ENCODE measurements around the gene GUCD1. TPM values are rescaled to one million over a fixed set of nuclear protein-coding genes. Genes with fewer than 3 reads are reported as not detected.

The GUCD1 gene
- total RNA-seq, 2 experiments from 2014 or later: 103 to 104 TPM

GRCh38 chr22:24504956-24505736 lies 49.8 kb downstream of the GUCD1 start:
- H3K9me3 Mint-ChIP-seq: no peaks in the 10 kb centered on the region
- POLR2A ChIA-PET: no interaction called here
- H3K36me3 Mint-ChIP-seq: no peaks in the 10 kb centered on the region
- H3K27me3 Mint-ChIP-seq: peaks cover 12% of the 10 kb centered on the region
- no peak for DNase-seq
- H3K4me3 Mint-ChIP-seq: no peak overlapping the region
- peaks cover 12% of the 10 kb centered on the region for H3K4me1 Mint-ChIP-seq
- H3K27ac Mint-ChIP-seq: no peak overlapping the region
- no peak for ATAC-seq (ENCODE audit: low read depth)

GRCh38 chr22:24504540-24504939 lies 50.4 kb downstream of the GUCD1 start:
- ATAC-seq (ENCODE audit: low read depth) (no peak), DNase-seq (no peak)
- peaks cover 12% of the 10 kb centered on the region for H3K4me1 Mint-ChIP-seq
- no peak overlapping the region for H3K27ac Mint-ChIP-seq
- H3K4me3 Mint-ChIP-seq: no peak overlapping the region
- POLR2A ChIA-PET: no interaction called here
- peaks cover 10% of the 10 kb centered on the region for H3K27me3 Mint-ChIP-seq
- no peaks in the 10 kb centered on the region for H3K36me3 Mint-ChIP-seq
- H3K9me3 Mint-ChIP-seq: no peaks in the 10 kb centered on the region

- ATAC-seq (ENCODE audit: low read depth) (no peak), DNase-seq (no peak)
- POLR2A ChIA-PET: no interaction called here
- H3K9me3 Mint-ChIP-seq: no peaks in the 10 kb centered on the region
- peaks cover 10% of the 10 kb centered on the region for H3K27me3 Mint-ChIP-seq
- H3K4me1 Mint-ChIP-seq: peaks cover 12% of the 10 kb centered on the region
- H3K27ac Mint-ChIP-seq: no peak overlapping the region
- H3K4me3 Mint-ChIP-seq: no peak overlapping the region
- H3K36me3 Mint-ChIP-seq: no peaks in the 10 kb centered on the region
These were observed 51.0 kb downstream of the GUCD1 start for GRCh38 chr22:24503843-24504338.

DNA sequence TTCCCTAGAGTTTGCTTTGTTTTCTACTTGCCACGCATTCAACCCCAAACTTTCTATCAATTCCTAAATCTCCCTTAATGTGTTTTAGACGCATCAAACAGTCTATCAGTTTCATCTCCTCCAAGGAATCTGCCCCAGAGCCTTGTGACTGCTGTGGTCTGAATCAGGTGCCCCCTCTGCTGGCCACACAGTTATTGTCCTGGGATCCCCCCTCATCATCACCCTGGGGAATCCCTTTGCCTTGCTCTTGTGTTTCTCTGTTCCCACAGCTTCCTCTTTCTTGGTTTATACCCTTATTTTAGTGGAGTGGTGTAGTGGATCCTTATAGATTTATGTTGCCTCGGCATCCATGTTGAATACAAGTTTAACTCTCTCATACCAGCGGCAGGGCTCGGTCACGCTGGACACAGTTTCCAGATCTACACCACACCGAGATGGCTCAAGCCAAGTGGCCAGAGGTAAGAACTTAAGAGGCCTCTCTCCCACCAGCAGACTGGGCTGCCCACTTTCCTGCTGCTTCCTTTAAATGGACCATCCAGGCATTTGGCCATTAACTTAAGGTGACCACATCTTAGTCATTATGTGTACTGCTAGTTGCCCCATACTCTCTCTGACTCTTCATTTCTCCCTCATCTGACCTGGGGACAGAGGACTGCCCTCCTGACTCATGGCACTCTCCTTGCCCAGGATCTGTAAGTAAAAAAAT lies 51.6 kb downstream of the GUCD1 start:
- H3K27ac Mint-ChIP-seq: no peak overlapping the region
- H3K4me3 Mint-ChIP-seq: no peak overlapping the region
- no peaks in the 10 kb centered on the region for H3K36me3 Mint-ChIP-seq
- peaks cover 6% of the 10 kb centered on the region for H3K27me3 Mint-ChIP-seq
- DNase-seq (peak; percentile 60), ATAC-seq (ENCODE audit: low read depth) (peak; percentile 74)
- POLR2A ChIA-PET: interaction anchor here (0.6 kb wide), 1 partner anchor 691 kb away, joined by 3 read pairs; no protein-coding TSS in a partner anchor
- H3K9me3 Mint-ChIP-seq: no peaks in the 10 kb centered on the region
- peaks cover 15% of the 10 kb centered on the region for H3K4me1 Mint-ChIP-seq

- ATAC-seq (ENCODE audit: low read depth) (no peak), DNase-seq (no peak)
- Mint-ChIP-seq H3K27me3 (peaks cover 7% of the 10 kb centered on the region), H3K4me3 (no peak overlapping the region), H3K36me3 (no peaks in the 10 kb centered on the region), H3K27ac (no peak overlapping the region), H3K9me3 (no peaks in the 10 kb centered on the region), H3K4me1 (peaks cover 22% of the 10 kb centered on the region)
- POLR2A ChIA-PET: interaction anchor here (0.6 kb wide), 1 partner anchor 691 kb away, joined by 3 read pairs; no protein-coding TSS in a partner anchor
These were observed 52.4 kb downstream of the GUCD1 start for GRCh38 chr22:24502541-24502940.

GRCh38 chr22:24502034-24502433 lies 52.9 kb downstream of the GUCD1 start:
- H3K27me3 Mint-ChIP-seq: peaks cover 12% of the 10 kb centered on the region
- DNase-seq (no peak), ATAC-seq (ENCODE audit: low read depth) (no peak)
- no peak overlapping the region for H3K4me3 Mint-ChIP-seq
- H3K27ac Mint-ChIP-seq: no peak overlapping the region
- H3K36me3 Mint-ChIP-seq: no peaks in the 10 kb centered on the region
- H3K9me3 Mint-ChIP-seq: no peaks in the 10 kb centered on the region
- POLR2A ChIA-PET: no interaction called here
- H3K4me1 Mint-ChIP-seq: peaks cover 22% of the 10 kb centered on the region

- Mint-ChIP-seq H3K27ac (no peak overlapping the region), H3K4me1 (peaks cover 22% of the 10 kb centered on the region), H3K4me3 (no peak overlapping the region), H3K36me3 (no peaks in the 10 kb centered on the region), H3K27me3 (peaks cover 15% of the 10 kb centered on the region), H3K9me3 (no peaks in the 10 kb centered on the region)
- POLR2A ChIA-PET: no interaction called here
- DNase-seq (no peak), ATAC-seq (ENCODE audit: low read depth) (no peak)
These were observed 53.5 kb downstream of the GUCD1 start for GRCh38 chr22:24501301-24502005.

DNA sequence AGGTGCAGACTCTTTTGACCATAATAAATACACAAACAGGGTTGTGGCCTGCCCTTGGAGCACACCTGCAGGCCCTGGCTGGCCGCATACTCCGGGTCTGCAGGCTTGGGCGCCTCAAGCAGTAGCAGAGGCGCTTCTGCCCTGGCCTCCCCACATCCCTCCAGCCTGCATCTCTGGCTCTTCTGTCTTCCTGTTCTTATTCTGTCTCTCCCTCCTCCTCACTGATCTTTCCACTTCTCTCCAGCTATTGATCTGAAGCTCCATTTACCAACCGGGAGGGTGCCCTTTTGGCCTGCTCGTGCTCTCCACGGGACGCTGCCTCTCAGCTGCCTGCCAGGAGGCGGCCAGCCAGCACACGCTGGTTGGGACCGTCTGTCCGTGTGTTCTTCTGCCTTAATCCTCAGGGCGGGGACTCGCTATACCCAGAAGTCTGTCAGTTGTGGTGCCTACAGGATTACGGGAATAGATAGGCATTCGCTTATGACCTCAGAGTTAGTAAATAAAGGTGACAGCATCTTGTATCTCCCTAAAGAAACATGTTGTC lies 54.6 kb downstream of the GUCD1 start:
- Mint-ChIP-seq H3K4me3 (no peak overlapping the region), H3K36me3 (no peaks in the 10 kb centered on the region), H3K4me1 (peaks cover 22% of the 10 kb centered on the region), H3K27me3 (peaks cover 22% of the 10 kb centered on the region), H3K27ac (no peak overlapping the region), H3K9me3 (no peaks in the 10 kb centered on the region)
- DNase-seq (no peak), ATAC-seq (ENCODE audit: low read depth) (no peak)
- POLR2A ChIA-PET: no interaction called here

GRCh38 chr22:24499706-24500276 lies 55.1 kb downstream of the GUCD1 start:
- H3K4me3 Mint-ChIP-seq: no peak overlapping the region
- no peak for ATAC-seq (ENCODE audit: low read depth)
- no peak for DNase-seq
- no peaks in the 10 kb centered on the region for H3K36me3 Mint-ChIP-seq
- POLR2A ChIA-PET: no interaction called here
- peaks cover 28% of the 10 kb centered on the region for H3K27me3 Mint-ChIP-seq
- peaks cover 22% of the 10 kb centered on the region for H3K4me1 Mint-ChIP-seq
- H3K27ac Mint-ChIP-seq: no peak overlapping the region
- no peaks in the 10 kb centered on the region for H3K9me3 Mint-ChIP-seq

GRCh38 chr22:24498824-24499223 lies 56.1 kb downstream of the GUCD1 start:
- H3K27me3 Mint-ChIP-seq: peaks cover 31% of the 10 kb centered on the region
- H3K9me3 Mint-ChIP-seq: no peaks in the 10 kb centered on the region
- no peak overlapping the region for H3K4me3 Mint-ChIP-seq
- no peak overlapping the region for H3K27ac Mint-ChIP-seq
- POLR2A ChIA-PET: no interaction called here
- ATAC-seq (ENCODE audit: low read depth) (no peak), DNase-seq (no peak)
- no peaks in the 10 kb centered on the region for H3K36me3 Mint-ChIP-seq
- H3K4me1 Mint-ChIP-seq: peaks cover 22% of the 10 kb centered on the region

DNA sequence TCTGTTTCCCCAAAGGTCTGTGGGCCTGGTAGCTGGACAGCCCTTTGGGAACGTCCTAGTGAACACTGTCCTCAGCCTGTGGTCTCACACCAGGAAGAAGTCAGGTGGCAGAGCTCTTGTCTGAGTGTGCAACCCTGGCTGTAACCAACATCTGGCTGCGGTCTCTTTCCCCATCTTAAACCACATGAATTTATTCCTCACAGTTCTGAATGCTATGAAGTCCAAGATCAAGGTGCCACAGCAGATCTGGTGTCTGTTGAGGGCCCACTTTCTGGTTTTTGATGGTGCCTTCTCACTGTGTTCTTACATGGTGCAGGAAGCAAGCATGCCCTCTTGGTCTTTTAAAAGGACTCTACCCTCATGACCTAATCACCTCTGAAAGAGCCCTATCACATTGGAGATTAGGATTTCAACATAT lies 57.1 kb downstream of the GUCD1 start:
- DNase-seq (no peak), ATAC-seq (ENCODE audit: low read depth) (peak; percentile 42)
- peaks cover 13% of the 10 kb centered on the region for H3K4me1 Mint-ChIP-seq
- no peak overlapping the region for H3K27ac Mint-ChIP-seq
- H3K36me3 Mint-ChIP-seq: no peaks in the 10 kb centered on the region
- no peaks in the 10 kb centered on the region for H3K9me3 Mint-ChIP-seq
- H3K27me3 Mint-ChIP-seq: peaks cover 41% of the 10 kb centered on the region
- POLR2A ChIA-PET: no interaction called here
- H3K4me3 Mint-ChIP-seq: no peak overlapping the region

- ATAC-seq (ENCODE audit: low read depth) (no peak), DNase-seq (no peak)
- peaks cover 52% of the 10 kb centered on the region for H3K27me3 Mint-ChIP-seq
- no peaks in the 10 kb centered on the region for H3K9me3 Mint-ChIP-seq
- peaks cover 11% of the 10 kb centered on the region for H3K4me1 Mint-ChIP-seq
- H3K4me3 Mint-ChIP-seq: no peak overlapping the region
- POLR2A ChIA-PET: no interaction called here
- H3K36me3 Mint-ChIP-seq: no peaks in the 10 kb centered on the region
- H3K27ac Mint-ChIP-seq: no peak overlapping the region
These were observed 58.3 kb downstream of the GUCD1 start for GRCh38 chr22:24496661-24497060.

- H3K27ac Mint-ChIP-seq: no peak overlapping the region
- POLR2A ChIA-PET: no interaction called here
- H3K4me1 Mint-ChIP-seq: peaks cover 11% of the 10 kb centered on the region
- ATAC-seq (ENCODE audit: low read depth) (no peak), DNase-seq (no peak)
- H3K36me3 Mint-ChIP-seq: no peaks in the 10 kb centered on the region
- H3K9me3 Mint-ChIP-seq: no peaks in the 10 kb centered on the region
- no peak overlapping the region for H3K4me3 Mint-ChIP-seq
- H3K27me3 Mint-ChIP-seq: peaks cover 53% of the 10 kb centered on the region
These were observed 58.7 kb downstream of the GUCD1 start for GRCh38 chr22:24496234-24496633.
